ENCODE measurements around the gene ITPR3.
A peak's percentile ranks its signal among the peaks of the same experiment; 100 is the strongest.

Gene ITPR3

GRCh38 chr6:33620856-33621710 is at the start of gene ITPR3:
ITPR3 (plus strand) TSS chr6:33621322; CDS start chr6:33621603, 281 bp downstream.
- DNase-seq = peak; percentile 64

GRCh38 chr6:33571637-33572316 is 49.3 kb upstream of the ITPR3 start:
- DNase-seq = no peak

GRCh38 chr6:33575211-33575610 is 45.9 kb upstream of the ITPR3 start:
- DNase-seq = no peak

- DNase-seq = no peak
Observed at GRCh38 chr6:33576668-33577067, 44.5 kb upstream of the ITPR3 start.

- no peak for DNase-seq
Observed at GRCh38 chr6:33577106-33577535, 44.0 kb upstream of the ITPR3 start.

- DNase-seq = no peak
Observed at GRCh38 chr6:33577718-33578117, 43.4 kb upstream of the ITPR3 start.

- no peak for DNase-seq
Observed at GRCh38 chr6:33578164-33578563, 43.0 kb upstream of the ITPR3 start.

- DNase-seq = no peak
Observed at GRCh38 chr6:33578588-33579011, 42.5 kb upstream of the ITPR3 start.

- peak; percentile 70 for DNase-seq
Observed at GRCh38 chr6:33579828-33580714, 41.1 kb upstream of the ITPR3 start, which contains the start of gene BAK1. BAK1 (minus strand) TSS chr6:33580276; CDS start chr6:33577604, 2,672 bp downstream.

GRCh38 chr6:33581186-33581585 is 39.9 kb upstream of the ITPR3 start:
- DNase-seq = no peak

GRCh38 chr6:33583591-33584155 is 37.4 kb upstream of the ITPR3 start:
- no peak for DNase-seq

GRCh38 chr6:33584700-33585402 is 36.3 kb upstream of the ITPR3 start:
- DNase-seq = no peak

GRCh38 chr6:33585403-33586107 is 35.6 kb upstream of the ITPR3 start:
- peak; percentile 79 for DNase-seq

GRCh38 chr6:33586108-33586640 is 34.9 kb upstream of the ITPR3 start:
- DNase-seq = no peak

- no peak for DNase-seq
Observed at GRCh38 chr6:33587529-33587928, 33.6 kb upstream of the ITPR3 start.

- no peak for DNase-seq
Observed at GRCh38 chr6:33588894-33589293, 32.2 kb upstream of the ITPR3 start.

- DNase-seq = no peak
Observed at GRCh38 chr6:33589392-33589730, 31.8 kb upstream of the ITPR3 start.

- DNase-seq = no peak
Observed at GRCh38 chr6:33589731-33590530, 31.2 kb upstream of the ITPR3 start.

- no peak for DNase-seq
Observed at GRCh38 chr6:33590531-33591198, 30.5 kb upstream of the ITPR3 start.
